Stimulated activated CD4-positive, alpha-beta T cell treated with anti-CD3 and anti-CD28 coated beads, Interleukin-12 subunit alpha, Interleukin-12 subunit beta, amount 100 ng/mL, for 24 hours (primary cell): Measurements from ENCODE around the gene PRH2.

Source experiments
- DNase-seq, 2 experiments: peaks; one replicate each; pipeline ENCODE4 v3.0.0-alpha.2; 2020; ENCODE audit warnings: low read depth in 2 of 2

The PRH2 gene

GRCh38 chr12:10928746-10929286 lies at the start of gene PRH2:
TSS of gene PRH2 (plus strand) at chr12:10929236. CDS start at chr12:10929274, 38 bp downstream.
- DNase-seq, result no peak

- no peak for DNase-seq
These were observed 44.8 kb upstream of the PRH2 start, which contains the start of gene PRH1 for GRCh38 chr12:10884086-10884725. TSS of gene PRH1 (minus strand) at chr12:10884255. CDS start at chr12:10884217, 38 bp downstream.

DNA sequence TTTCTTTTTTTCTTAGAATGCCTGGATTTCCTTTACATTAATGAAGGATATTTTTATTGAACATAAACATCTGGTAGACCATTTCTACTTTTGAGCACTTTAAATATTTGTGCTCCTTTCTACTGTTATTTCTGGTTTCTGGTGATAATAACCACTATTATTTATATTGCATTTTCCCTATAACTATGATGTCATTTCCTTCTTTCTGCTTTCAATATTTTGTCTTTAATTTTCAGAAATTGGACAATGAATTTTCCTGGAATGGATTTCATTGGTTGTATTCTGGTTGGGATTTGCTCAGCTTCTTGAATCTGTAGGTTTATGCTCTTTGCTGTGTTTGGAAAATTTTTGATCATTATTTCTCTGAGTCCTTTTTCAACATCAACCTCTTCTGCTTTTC lies 39.8 kb upstream of the PRH2 start:
- no peak for DNase-seq

GRCh38 chr12:10891937-10892336 lies 37.1 kb upstream of the PRH2 start:
- DNase-seq, result no peak

DNA sequence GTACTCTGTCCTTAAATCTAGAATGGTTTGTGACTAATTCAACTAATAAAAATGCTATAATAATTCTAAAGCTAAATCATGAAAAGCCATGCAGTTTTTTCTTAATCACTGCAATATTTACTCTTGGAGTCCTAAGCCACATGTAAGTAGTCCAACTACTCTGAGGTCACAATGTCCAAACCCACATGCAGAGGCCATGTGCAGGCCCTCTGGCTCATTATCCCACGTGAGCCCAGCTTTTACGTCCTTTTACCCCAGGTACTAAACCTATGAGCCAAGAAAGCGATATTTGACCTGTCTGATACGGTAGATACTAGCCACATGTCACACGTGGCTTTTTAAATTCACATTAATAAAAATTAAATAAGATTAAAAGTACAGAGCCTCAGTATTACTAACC lies 32.2 kb upstream of the PRH2 start:
- DNase-seq, result no peak

DNA sequence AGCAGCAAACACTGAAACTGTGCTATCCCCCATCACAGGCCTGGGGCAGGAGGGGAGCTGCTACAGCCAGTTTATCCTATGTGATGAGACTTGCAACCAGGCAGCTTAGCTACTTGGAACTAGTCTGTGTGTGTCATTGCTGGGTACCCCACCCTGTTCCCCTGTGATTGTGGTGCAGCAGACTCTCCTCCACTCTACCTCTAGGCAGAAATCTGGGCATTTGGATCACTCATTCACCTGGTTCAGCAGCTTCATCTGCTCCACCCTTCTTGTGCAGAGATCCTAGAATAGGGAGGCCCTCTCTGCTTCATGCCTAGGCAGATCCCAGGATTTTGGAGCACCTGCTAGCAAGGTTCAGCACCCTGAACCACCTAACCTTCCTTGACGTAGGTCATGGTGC lies 28.5 kb upstream of the PRH2 start:
- DNase-seq, result no peak

DNA sequence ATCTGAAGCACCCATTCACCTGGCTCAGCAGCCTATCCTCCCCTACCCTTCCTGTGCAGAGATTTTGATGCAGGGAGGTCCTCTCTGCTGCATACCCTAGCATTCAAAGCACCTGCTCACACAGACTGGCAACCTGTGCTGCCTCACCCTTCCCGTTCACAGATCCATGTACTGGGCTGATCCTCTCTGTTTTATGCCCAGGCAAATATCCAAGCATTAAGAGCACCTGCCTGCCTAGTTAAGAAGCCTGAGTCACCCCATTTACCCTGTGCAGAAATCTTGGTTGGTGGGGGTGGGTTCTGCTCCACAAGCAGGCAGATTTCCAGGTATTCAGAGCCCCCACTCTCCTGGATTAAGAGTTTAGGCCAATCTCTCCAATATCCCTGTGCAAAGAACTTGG lies 28.1 kb upstream of the PRH2 start:
- no peak for DNase-seq

DNA sequence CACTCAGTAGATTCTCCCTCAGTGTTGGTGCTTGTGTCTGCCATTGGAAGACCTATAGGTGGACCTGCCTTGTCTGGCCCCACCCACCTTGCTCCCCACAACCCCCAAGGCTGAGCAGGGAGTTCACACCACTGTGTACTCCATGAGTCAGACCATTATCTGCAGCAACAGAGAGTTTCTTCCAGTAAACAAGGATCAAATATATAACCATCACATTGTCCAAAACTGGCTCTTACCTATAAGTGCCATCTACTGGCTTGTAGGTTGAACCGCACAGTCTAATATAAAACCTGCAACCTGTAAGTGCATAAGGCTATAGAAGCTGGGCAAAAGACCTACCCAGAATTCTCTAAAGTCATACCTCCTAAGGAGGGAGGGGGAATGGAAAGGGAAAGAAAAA lies 27.6 kb upstream of the PRH2 start:
- no peak for DNase-seq

DNA sequence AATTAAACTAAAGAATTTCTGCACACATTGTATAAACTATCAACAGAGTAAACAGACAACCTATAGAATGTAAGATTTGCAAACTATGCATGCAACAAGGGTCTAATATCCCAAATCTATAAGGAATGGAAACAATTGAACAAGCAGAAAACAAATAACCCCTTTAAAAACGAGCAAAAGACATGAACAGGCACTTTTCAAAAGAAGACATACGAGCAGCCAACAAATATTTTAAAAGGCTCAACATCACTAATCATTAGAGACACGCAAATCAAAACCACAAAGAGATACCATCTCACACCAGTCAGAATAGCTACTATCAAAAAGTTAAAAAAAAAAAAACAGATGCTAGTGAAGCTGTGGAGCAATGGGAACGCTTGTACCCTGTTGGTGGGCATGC lies 24.4 kb upstream of the PRH2 start:
- no peak for DNase-seq

DNA sequence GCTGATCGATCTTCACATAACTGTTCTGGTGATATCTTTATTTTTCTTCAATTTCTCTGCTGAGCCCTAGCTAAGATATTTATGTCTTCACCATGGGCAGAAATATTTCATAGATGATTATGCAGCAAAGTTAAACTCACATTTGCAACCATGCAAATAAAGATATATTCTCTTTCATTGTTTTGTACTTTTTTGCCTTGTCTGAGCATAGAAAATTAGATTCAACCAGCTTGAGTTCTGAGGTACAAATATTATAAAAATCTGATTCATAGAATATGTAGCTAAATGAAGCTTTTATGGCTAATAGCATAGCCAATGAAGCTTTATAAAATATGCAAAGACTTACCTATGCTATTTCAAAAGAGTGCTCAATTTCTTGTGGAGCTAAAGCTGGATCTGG lies 19.6 kb upstream of the PRH2 start, which contains the start of gene TAS2R13:
Gene TAS2R13 (minus strand): TSS at position 101 of the 400 bp plus-strand sequence. CDS start 264 bp downstream, outside the sequence.
- no peak for DNase-seq

- no peak for DNase-seq
These were observed 18.7 kb upstream of the PRH2 start for GRCh38 chr12:10910380-10910779.

GRCh38 chr12:10919809-10920208 lies 9.2 kb upstream of the PRH2 start:
- DNase-seq, result no peak

DNA sequence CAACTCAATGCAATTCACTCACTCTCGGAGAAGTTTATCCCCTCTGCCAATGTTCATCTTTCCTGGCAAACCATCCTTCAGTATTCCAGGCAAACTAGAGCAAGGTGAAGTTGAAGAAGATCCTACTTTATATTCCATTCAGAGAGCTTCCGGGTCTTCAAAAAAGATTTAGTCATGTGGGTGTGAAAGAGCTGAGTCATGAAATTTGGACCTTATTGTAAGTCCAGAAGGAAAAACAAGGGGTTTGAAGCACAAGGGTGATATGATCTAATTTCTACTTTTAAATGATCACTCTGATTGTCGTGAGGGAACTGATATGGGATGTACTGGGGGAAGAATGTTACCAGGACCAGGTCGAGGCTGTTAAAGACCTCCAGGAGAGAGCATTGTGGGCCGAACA lies 2.8 kb upstream of the PRH2 start:
- DNase-seq, result no peak

DNA sequence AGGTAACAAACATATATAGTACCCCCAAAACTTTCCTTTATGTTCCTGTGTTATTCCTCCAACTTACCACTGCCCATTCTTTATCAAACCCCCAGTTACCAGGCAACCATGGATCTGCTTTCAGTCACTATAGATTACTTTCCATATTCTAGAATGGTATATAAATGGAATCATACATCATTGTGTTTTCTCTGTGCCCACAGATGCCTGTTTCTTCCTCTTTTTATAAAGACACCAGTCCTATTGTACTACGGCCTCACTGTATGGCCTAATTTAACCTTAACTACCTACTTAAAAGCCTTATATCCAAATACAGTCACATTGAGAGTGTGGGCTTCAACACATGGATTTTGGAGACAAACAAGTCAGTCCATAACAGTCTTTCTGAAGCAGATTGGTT lies 7.5 kb downstream of the PRH2 start:
- DNase-seq, result no peak

DNA sequence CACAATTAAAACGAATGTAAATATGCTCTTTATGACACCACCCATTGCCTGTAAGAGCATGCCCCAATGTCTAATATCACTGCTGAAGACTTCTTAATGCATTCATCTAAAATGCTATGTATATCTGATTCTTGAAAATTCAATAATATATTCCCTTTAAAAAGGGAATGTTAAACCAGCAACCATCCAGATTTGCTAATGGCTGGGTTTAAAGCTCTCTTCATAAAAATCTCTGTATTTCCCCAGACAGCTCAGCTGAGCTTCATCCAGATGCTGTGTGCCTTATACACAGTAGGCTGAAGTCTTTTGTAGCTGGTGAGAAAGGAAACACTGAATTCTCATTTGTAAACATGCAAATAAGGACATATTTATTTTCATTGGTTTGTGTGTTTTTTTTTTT lies 10.1 kb downstream of the PRH2 start, which contains the start of gene TAS2R14:
Gene TAS2R14 (minus strand): TSS at position 101 of the 400 bp plus-strand sequence. CDS start 56 bp downstream, at position 45.
- no peak for DNase-seq

GRCh38 chr12:10940389-10940788 lies 11.4 kb downstream of the PRH2 start:
- DNase-seq, result no peak

DNA sequence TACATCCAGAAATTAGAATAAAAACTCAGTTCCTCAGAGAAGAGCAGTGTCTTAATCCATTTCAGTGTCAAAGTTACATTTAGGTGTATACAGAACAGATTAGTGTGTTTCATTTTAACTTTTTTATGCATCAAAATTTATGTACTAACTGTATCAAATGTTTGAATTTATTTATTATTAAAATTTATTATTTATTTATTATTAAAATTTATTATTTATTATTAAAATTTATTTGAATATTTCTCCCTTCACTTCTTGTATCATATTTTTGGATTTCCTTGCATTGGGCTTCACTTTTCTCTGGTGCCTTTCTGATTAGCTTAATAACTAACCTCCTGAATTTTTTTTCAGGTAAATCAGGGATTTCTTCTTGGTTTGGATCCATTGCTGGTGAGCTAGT lies 12.3 kb downstream of the PRH2 start:
- no peak for DNase-seq

- no peak for DNase-seq
These were observed 13.0 kb downstream of the PRH2 start for GRCh38 chr12:10941916-10942607.

DNA sequence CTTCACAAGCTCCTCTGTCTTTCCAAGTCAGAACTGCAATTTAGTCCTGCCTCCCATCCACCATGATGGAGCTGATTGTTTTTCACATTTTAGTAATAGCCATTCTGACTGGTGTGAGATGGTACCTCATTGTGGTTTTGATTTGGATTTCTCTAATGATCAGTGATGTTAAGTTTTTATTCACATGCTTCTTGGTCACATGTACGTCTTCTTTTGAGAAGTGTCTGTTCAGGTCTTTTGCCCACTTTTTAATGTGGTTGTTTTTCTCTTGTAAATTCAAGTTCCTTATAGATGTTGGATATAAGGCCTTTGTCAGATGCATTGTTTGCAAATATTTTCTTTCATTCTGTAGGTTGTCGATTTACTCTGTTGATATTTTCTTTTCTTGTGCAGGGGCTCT lies 14.1 kb downstream of the PRH2 start:
- DNase-seq, result no peak

DNA sequence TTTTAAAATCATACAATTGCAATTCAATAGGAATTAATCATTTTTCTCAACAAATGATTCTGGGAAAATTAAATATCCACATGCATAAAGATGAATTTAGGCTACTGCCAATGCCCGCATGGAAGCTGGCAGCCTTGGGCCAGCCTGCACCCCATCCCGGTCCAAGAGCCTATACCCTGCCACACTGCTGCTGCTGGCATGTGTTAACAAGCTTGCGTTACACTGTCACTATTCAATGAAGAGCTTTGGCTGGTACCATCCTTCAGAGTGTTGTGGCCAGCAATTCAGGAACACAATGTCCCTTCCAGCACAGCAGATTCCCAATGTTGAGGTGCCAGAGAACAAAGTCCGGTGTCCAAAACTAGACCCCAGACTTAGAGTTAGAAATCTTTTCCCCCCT lies 23.6 kb downstream of the PRH2 start:
- DNase-seq, result no peak

DNA sequence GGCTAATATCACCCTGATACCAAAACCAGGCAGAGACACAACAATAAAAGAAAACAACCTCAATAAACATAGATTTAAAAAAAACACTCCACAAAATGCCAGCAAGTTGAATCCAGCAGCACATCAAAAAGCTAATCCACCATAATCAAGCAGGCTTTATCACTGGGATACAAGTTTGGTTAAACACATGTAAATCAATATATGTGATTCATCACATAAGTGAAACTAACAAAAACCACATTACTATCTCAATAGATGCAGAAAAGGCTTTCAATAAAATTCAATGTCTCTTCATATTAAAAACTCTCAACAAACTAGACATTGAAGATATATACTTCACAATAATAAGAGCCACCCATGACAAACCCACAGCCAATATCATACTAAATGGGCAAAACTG lies 27.0 kb downstream of the PRH2 start:
- DNase-seq, result no peak

- no peak for DNase-seq
These were observed 28.7 kb downstream of the PRH2 start for GRCh38 chr12:10957741-10958140.

DNA sequence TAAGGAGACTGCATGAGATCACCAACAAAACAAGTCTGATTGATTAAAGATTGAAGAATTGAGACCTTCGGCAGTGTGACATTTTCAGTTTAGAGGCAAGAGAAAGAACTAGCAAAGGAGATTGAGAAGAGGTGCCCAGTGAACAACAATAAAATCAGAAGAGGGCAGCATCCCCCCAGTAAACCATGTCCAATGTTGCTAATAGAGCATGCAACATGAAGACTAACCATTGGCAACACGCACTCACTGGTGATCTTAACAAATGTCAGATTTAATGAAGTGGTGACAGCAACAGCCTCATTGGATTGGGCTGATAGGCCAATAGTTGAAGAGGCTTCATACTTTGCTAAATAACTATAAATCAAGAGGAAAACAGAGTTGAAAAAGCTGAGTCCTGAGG lies 30.8 kb downstream of the PRH2 start:
- DNase-seq, result no peak
